ENCODE measurements around the gene ARHGEF7.

Gene ARHGEF7

DNA sequence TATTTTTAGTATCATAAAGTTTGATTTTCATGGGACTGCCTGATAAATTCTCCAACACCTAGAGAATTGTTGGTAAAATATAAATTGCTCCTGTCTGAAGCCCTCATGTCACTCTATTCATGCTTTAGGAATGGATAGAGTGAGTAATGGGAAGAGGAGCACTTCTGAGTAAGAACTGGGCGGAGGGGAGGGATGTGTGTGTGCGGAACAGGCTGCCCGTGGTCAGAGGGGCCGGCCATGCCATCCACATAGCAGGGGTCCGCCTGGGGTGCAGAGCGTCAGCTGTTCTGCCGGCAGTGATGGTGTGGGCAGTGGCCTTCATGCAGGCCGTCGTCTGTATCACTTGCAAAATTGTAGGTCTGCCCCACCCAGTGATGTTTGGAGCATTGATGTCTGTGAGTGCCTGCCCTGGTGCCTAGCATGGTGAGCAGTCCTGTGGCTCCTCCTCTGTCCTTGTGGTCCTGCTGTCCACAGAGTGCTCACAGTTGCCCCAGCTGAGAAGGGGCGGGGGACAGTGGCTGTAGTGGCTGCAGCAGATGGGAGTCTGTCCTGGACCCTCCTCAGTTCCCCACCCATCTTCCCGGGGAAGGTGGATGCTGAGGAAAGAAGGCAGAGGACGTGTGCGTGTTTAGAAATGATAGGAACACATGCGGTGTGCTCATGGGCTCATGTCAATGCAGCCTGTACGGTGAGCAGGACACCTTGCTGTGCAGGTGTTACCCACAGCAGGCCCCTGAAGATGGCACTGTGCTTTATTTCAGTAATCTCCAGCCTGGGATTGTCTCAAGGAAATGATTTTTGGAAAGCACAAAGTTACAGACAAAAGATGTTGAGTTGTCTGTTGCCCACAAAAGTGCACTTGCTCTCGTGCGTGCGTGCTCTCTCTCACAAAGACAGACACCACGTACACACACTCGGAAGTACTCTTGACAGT, 155.9 kb downstream of the ARHGEF7 start:
- Histone ChIP-seq H3K36me3 (ENCODE audit: insufficient read depth, low read length) (peaks cover 94% of the 10 kb centered on the region; the same call in 1 of the 2 replicates), H3K4me2 (ENCODE audit: low read depth, low read length, poor library complexity, severe bottlenecking) (no peak overlapping the region), H3K79me2 (ENCODE audit: insufficient read depth, low read length) (peaks cover 15% of the 10 kb centered on the region; the same call in 1 of the 2 replicates), H3F3A (ENCODE audit: low read depth) (no peaks in the 10 kb centered on the region), H4K20me1 (ENCODE audit: insufficient read depth, low read length, poor library complexity, severe bottlenecking) (no peaks in the 10 kb centered on the region), H3K9me3 (ENCODE audit: insufficient read depth, low read depth, low read length) (no peaks in the 10 kb centered on the region), H3K4me3 (ENCODE audit: low read length, poor library complexity, severe bottlenecking) (no peak overlapping the region), H3K9me2 (replicated peaks; ENCODE audit: low read depth, low read length) (no peaks in the 10 kb centered on the region), H2AFZ (ENCODE audit: low read length) (no peak overlapping the region), H3K9ac (ENCODE audit: low read depth, low read length, poor library complexity, severe bottlenecking) (no peak overlapping the region), H3K27me3 (ENCODE audit: insufficient read depth, low read length, poor library complexity, severe bottlenecking) (no peaks in the 10 kb centered on the region), H3K4me1 (ENCODE audit: insufficient read depth, low read length, poor library complexity, severe bottlenecking) (no peaks in the 10 kb centered on the region)
- TF ChIP-seq EZH2phosphoT487 (IDR thresholded peaks at IDR 0.05; ENCODE audit: borderline replicate concordance): no peak
- TF ChIP-seq, protein P1, sequence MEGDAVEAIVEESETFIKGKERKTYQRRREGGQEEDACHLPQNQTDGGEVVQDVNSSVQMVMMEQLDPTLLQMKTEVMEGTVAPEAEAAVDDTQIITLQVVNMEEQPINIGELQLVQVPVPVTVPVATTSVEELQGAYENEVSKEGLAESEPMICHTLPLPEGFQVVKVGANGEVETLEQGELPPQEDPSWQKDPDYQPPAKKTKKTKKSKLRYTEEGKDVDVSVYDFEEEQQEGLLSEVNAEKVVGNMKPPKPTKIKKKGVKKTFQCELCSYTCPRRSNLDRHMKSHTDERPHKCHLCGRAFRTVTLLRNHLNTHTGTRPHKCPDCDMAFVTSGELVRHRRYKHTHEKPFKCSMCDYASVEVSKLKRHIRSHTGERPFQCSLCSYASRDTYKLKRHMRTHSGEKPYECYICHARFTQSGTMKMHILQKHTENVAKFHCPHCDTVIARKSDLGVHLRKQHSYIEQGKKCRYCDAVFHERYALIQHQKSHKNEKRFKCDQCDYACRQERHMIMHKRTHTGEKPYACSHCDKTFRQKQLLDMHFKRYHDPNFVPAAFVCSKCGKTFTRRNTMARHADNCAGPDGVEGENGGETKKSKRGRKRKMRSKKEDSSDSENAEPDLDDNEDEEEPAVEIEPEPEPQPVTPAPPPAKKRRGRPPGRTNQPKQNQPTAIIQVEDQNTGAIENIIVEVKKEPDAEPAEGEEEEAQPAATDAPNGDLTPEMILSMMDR (conservative IDR thresholded peaks at IDR 0.05; ENCODE audit: low read length): no peak

DNA sequence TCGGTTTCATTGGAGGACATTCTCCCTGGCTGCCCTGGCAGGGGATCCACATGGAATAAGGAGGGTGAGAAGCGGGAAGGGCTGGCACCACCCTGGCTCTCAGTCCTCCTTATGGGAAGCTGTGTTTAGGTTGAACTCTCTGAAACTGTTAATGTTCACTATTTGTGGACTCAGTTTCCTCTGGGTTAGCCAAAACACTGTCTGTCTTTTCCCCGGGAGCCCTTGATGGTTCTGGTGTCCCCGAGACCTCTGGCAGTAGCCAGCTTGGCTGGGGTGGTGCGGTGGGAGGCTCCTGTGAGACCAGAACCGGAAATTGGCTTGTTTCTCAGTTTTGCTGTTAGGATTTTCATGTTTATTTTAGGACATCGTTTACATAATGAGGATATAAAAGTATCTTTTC, 157.0 kb downstream of the ARHGEF7 start:
- no peaks in the 10 kb centered on the region for H3K9me3 ChIP-seq (ENCODE audit: insufficient read depth, low read depth, low read length)
- no peaks in the 10 kb centered on the region for H3F3A ChIP-seq (ENCODE audit: low read depth)
- no peaks in the 10 kb centered on the region for H3K9me2 ChIP-seq (replicated peaks; ENCODE audit: low read depth, low read length)
- no peaks in the 10 kb centered on the region for H3K27me3 ChIP-seq (ENCODE audit: insufficient read depth, low read length, poor library complexity, severe bottlenecking)
- peaks cover 99% of the 10 kb centered on the region for H3K36me3 ChIP-seq (ENCODE audit: insufficient read depth, low read length)
- H3K9ac ChIP-seq (ENCODE audit: low read depth, low read length, poor library complexity, severe bottlenecking): no peak overlapping the region
- no peak overlapping the region for H3K4me2 ChIP-seq (ENCODE audit: low read depth, low read length, poor library complexity, severe bottlenecking)
- H3K4me1 ChIP-seq (ENCODE audit: insufficient read depth, low read length, poor library complexity, severe bottlenecking): no peaks in the 10 kb centered on the region
- no peak overlapping the region for H3K4me3 ChIP-seq (ENCODE audit: low read length, poor library complexity, severe bottlenecking)
- H2AFZ ChIP-seq (ENCODE audit: low read length): no peak overlapping the region
- no peaks in the 10 kb centered on the region for H4K20me1 ChIP-seq (ENCODE audit: insufficient read depth, low read length, poor library complexity, severe bottlenecking)
- TF ChIP-seq, protein P1 (conservative IDR thresholded peaks at IDR 0.05; ENCODE audit: low read length): no peak
- TF ChIP-seq EZH2phosphoT487 (IDR thresholded peaks at IDR 0.05; ENCODE audit: borderline replicate concordance): no peak
- H3K79me2 ChIP-seq (ENCODE audit: insufficient read depth, low read length): peaks cover 13% of the 10 kb centered on the region; the same call in 1 of the 2 replicates

DNA sequence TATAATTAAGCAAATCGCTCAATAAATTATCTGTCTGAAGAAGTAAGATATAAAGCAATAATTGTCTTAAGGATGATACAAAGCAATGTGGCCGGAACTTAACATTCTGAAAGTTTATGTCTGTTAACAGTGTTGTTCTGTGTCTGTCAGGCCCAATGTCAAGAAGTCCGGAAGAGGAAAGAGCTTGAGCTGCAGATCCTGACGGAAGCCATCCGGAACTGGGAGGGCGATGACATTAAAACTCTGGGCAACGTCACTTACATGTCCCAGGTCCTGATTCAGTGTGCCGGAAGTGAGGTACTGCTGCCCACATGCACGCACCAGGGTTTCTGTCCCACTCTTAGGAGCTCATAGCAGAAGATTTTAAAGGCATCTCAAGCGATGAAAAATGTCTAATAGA, 160.3 kb downstream of the ARHGEF7 start:
- Histone ChIP-seq H3K27me3 (ENCODE audit: insufficient read depth, low read length, poor library complexity, severe bottlenecking) (no peaks in the 10 kb centered on the region), H3K4me2 (ENCODE audit: low read depth, low read length, poor library complexity, severe bottlenecking) (no peak overlapping the region), H3K4me3 (ENCODE audit: low read length, poor library complexity, severe bottlenecking) (no peak overlapping the region), H3K79me2 (ENCODE audit: insufficient read depth, low read length) (peaks cover 13% of the 10 kb centered on the region; the same call in 1 of the 2 replicates), H2AFZ (ENCODE audit: low read length) (no peak overlapping the region), H3K36me3 (ENCODE audit: insufficient read depth, low read length) (peaks cover 100% of the 10 kb centered on the region), H3K9me2 (replicated peaks; ENCODE audit: low read depth, low read length) (no peaks in the 10 kb centered on the region), H3F3A (ENCODE audit: low read depth) (no peaks in the 10 kb centered on the region), H4K20me1 (ENCODE audit: insufficient read depth, low read length, poor library complexity, severe bottlenecking) (no peaks in the 10 kb centered on the region), H3K4me1 (ENCODE audit: insufficient read depth, low read length, poor library complexity, severe bottlenecking) (no peaks in the 10 kb centered on the region), H3K9ac (ENCODE audit: low read depth, low read length, poor library complexity, severe bottlenecking) (no peak overlapping the region), H3K9me3 (ENCODE audit: insufficient read depth, low read depth, low read length) (no peaks in the 10 kb centered on the region)
- no peak for TF ChIP-seq EZH2phosphoT487 (IDR thresholded peaks at IDR 0.05; ENCODE audit: borderline replicate concordance)
- TF ChIP-seq, protein P1 (conservative IDR thresholded peaks at IDR 0.05; ENCODE audit: low read length): no peak
